ENCODE measurements around the gene MAD1L1.

Gene MAD1L1

GRCh38 chr7:1848013-1848640 is 384.6 kb downstream of the MAD1L1 start:
- Histone ChIP-seq H3K79me2 (ENCODE audit: control insufficient read depth, low read length) (no peaks in the 10 kb centered on the region), H3K27me3 (ENCODE audit: control insufficient read depth, low read length) (no peaks in the 10 kb centered on the region), H3K27ac (ENCODE audit: low read depth, low read length) (no peak overlapping the region), H4K20me1 (ENCODE audit: control insufficient read depth, insufficient read depth, low read depth, low read length) (no peaks in the 10 kb centered on the region), H3K4me3 (ENCODE audit: low read length) (no peak overlapping the region), H3K9me3 (ENCODE audit: control insufficient read depth, insufficient read depth, low read length) (no peaks in the 10 kb centered on the region), H3K9me2 (replicated peaks; ENCODE audit: control insufficient read depth, low read length) (no peaks in the 10 kb centered on the region), H3K4me2 (ENCODE audit: low read length) (no peak overlapping the region), H3K4me1 (ENCODE audit: control insufficient read depth, low read length) (peaks cover 19% of the 10 kb centered on the region), H3F3A (ENCODE audit: control insufficient read depth, insufficient read depth) (no peaks in the 10 kb centered on the region), H3K36me3 (ENCODE audit: control insufficient read depth, low read length) (no peaks in the 10 kb centered on the region; the same call in 1 of the 2 replicates)
- TF ChIP-seq, protein P1, sequence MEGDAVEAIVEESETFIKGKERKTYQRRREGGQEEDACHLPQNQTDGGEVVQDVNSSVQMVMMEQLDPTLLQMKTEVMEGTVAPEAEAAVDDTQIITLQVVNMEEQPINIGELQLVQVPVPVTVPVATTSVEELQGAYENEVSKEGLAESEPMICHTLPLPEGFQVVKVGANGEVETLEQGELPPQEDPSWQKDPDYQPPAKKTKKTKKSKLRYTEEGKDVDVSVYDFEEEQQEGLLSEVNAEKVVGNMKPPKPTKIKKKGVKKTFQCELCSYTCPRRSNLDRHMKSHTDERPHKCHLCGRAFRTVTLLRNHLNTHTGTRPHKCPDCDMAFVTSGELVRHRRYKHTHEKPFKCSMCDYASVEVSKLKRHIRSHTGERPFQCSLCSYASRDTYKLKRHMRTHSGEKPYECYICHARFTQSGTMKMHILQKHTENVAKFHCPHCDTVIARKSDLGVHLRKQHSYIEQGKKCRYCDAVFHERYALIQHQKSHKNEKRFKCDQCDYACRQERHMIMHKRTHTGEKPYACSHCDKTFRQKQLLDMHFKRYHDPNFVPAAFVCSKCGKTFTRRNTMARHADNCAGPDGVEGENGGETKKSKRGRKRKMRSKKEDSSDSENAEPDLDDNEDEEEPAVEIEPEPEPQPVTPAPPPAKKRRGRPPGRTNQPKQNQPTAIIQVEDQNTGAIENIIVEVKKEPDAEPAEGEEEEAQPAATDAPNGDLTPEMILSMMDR (IDR thresholded peaks at IDR 0.05; ENCODE audit: low read depth, low read length, poor library complexity, severe bottlenecking): no peak
- TF ChIP-seq EZH2phosphoT487 (IDR thresholded peaks at IDR 0.05; ENCODE audit: borderline replicate concordance, low read length): no peak

GRCh38 chr7:1847260-1848001 is 385.3 kb downstream of the MAD1L1 start:
- Histone ChIP-seq H3K27me3 (ENCODE audit: control insufficient read depth, low read length) (no peaks in the 10 kb centered on the region), H3K4me2 (ENCODE audit: low read length) (no peak overlapping the region), H3K4me3 (ENCODE audit: low read length) (no peak overlapping the region), H3F3A (ENCODE audit: control insufficient read depth, insufficient read depth) (no peaks in the 10 kb centered on the region), H3K27ac (ENCODE audit: low read depth, low read length) (no peak overlapping the region), H3K4me1 (ENCODE audit: control insufficient read depth, low read length) (peaks cover 24% of the 10 kb centered on the region), H3K79me2 (ENCODE audit: control insufficient read depth, low read length) (no peaks in the 10 kb centered on the region), H3K9me3 (ENCODE audit: control insufficient read depth, insufficient read depth, low read length) (no peaks in the 10 kb centered on the region), H4K20me1 (ENCODE audit: control insufficient read depth, insufficient read depth, low read depth, low read length) (no peaks in the 10 kb centered on the region), H3K9me2 (replicated peaks; ENCODE audit: control insufficient read depth, low read length) (no peaks in the 10 kb centered on the region), H3K36me3 (ENCODE audit: control insufficient read depth, low read length) (no peaks in the 10 kb centered on the region; the same call in 1 of the 2 replicates)
- TF ChIP-seq, protein P1 (IDR thresholded peaks at IDR 0.05; ENCODE audit: low read depth, low read length, poor library complexity, severe bottlenecking): no peak

DNA sequence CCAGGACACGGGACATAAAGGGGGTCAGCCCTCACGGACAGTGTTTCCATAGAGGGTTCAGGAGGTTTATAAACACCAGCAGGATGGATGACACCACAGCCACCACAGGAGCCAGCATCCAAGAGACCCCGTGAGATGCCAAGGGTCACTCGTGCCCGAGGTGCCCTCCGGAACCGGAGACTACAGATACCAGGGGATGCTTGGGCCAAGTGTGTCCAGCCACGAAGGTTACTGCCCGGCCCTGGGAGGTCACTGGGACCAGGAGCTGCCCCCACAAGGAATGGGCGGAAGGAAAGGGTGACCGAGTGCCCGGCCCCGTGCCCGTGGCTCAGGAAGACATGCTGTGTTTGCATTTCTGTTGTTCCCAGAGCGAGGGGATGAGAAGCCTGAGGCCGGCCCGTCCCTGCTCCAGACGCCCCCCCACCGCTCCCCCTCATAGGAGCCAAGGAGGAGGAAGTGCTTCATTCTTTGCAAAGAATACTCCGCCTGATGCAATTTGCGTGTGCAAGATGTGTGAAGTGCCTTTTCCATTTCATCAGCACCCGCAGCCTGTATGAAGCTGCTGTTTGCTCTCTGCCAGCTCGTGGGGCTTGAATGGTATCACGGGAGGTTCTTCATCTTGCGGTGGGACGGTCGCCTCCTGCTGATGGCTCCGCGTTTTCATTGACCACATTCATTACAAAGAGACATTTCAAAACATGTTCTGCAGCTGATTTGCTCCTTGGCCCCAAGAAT is 386.2 kb downstream of the MAD1L1 start:
- H3K27me3 ChIP-seq (ENCODE audit: control insufficient read depth, low read length): no peaks in the 10 kb centered on the region
- no peaks in the 10 kb centered on the region for H4K20me1 ChIP-seq (ENCODE audit: control insufficient read depth, insufficient read depth, low read depth, low read length)
- no peaks in the 10 kb centered on the region for H3F3A ChIP-seq (ENCODE audit: control insufficient read depth, insufficient read depth)
- no peaks in the 10 kb centered on the region for H3K9me3 ChIP-seq (ENCODE audit: control insufficient read depth, insufficient read depth, low read length)
- no peak overlapping the region for H3K4me3 ChIP-seq (ENCODE audit: low read length)
- H3K4me1 ChIP-seq (ENCODE audit: control insufficient read depth, low read length): peaks cover 24% of the 10 kb centered on the region
- H3K27ac ChIP-seq (ENCODE audit: low read depth, low read length): no peak overlapping the region
- no peaks in the 10 kb centered on the region; the same call in 1 of the 2 replicates for H3K36me3 ChIP-seq (ENCODE audit: control insufficient read depth, low read length)
- H3K4me2 ChIP-seq (ENCODE audit: low read length): no peak overlapping the region
- no peak for TF ChIP-seq EZH2phosphoT487 (IDR thresholded peaks at IDR 0.05; ENCODE audit: borderline replicate concordance, low read length)
- TF ChIP-seq, protein P1 (IDR thresholded peaks at IDR 0.05; ENCODE audit: low read depth, low read length, poor library complexity, severe bottlenecking): no peak
- H3K9me2 ChIP-seq (replicated peaks; ENCODE audit: control insufficient read depth, low read length): no peaks in the 10 kb centered on the region
- no peaks in the 10 kb centered on the region for H3K79me2 ChIP-seq (ENCODE audit: control insufficient read depth, low read length)
